Liver (tissue), 9 donors: ENCODE data around the gene GJC1. TPM values are rescaled to one million over a fixed set of nuclear protein-coding genes. Genes with fewer than 3 reads are reported as not detected.

Experiments used
- DNase-seq: peaks from one replicate; pipeline ENCODE4 v3.0.0-alpha.2; 2017; ENCODE audit warnings: low spot score
- H3K27ac ChIP-seq, 2 donors: one replicate each; pipeline ENCODE4 v1.7.0; 2013; ENCODE audit warnings: inconsistent platforms in 2 of 2, low read length in 2 of 2, control low read depth in 1 of 2, low read depth in 1 of 2, mild to moderate bottlenecking in 1 of 2
- H3K27me3 ChIP-seq, 4 donors: one replicate each; pipeline versions ENCODE4 v1.6.1 to v1.7.0; 2013; ENCODE audit warnings: low read length in 3 of 4, inconsistent platforms in 1 of 4, mild to moderate bottlenecking in 1 of 4, moderate library complexity in 1 of 4; ENCODE audit not compliant: control insufficient read depth in 4 of 4, insufficient read depth in 4 of 4
- H3K36me3 ChIP-seq, 4 donors: one replicate each; pipeline versions ENCODE4 v1.6.1 to v1.7.0; 2013; ENCODE audit warnings: low read length in 3 of 4, mild to moderate bottlenecking in 3 of 4, low read depth in 1 of 4, moderate library complexity in 1 of 4; ENCODE audit not compliant: control insufficient read depth in 4 of 4, insufficient read depth in 3 of 4
- H3K4me1 ChIP-seq, 4 donors: one replicate each; pipeline versions ENCODE4 v1.6.1 to v1.7.0; 2013; ENCODE audit warnings: low read length in 3 of 4, mild to moderate bottlenecking in 3 of 4, moderate library complexity in 1 of 4; ENCODE audit not compliant: control insufficient read depth in 4 of 4, insufficient read depth in 4 of 4
- H3K4me3 ChIP-seq, 3 donors: one replicate each; pipeline versions ENCODE4 v1.6.1 to v1.7.0; 2013; ENCODE audit warnings: low read length in 3 of 3, control low read depth in 1 of 3, low read depth in 1 of 3, mild to moderate bottlenecking in 1 of 3
- H3K9ac ChIP-seq, 2 donors: one replicate each; pipeline ENCODE4 v1.7.0; 2013; ENCODE audit warnings: low read length in 2 of 2, mild to moderate bottlenecking in 2 of 2, moderate library complexity in 2 of 2, control low read depth in 1 of 2, low read depth in 1 of 2
- H3K9me3 ChIP-seq, 4 donors: one replicate each; pipeline versions ENCODE4 v1.6.1 to v1.7.0; 2013; ENCODE audit warnings: low read length in 3 of 4; ENCODE audit not compliant: control insufficient read depth in 4 of 4
- FOXA1 ChIP-seq: IDR thresholded peaks from 2 replicates; pipeline ENCODE4 v1.6.1; 2016; ENCODE audit warnings: antibody characterized with exemption
- GABPA ChIP-seq, 2 donors: IDR thresholded peaks in 1 of 2; conservative IDR thresholded peaks in 1 of 2; 2 replicates each; pipeline ENCODE4 v1.6.1; 2016; ENCODE audit warnings: antibody characterized with exemption in 2 of 2, mild to moderate bottlenecking in 1 of 2, moderate library complexity in 1 of 2
- HNF4A ChIP-seq, 2 donors: conservative IDR thresholded peaks; 2 replicates each; pipeline ENCODE4 v1.6.1; 2016; ENCODE audit warnings: antibody characterized with exemption in 2 of 2, mild to moderate bottlenecking in 2 of 2
- HNF4G ChIP-seq: IDR thresholded peaks from 2 replicates; pipeline ENCODE4 v1.6.1; 2016; ENCODE audit warnings: antibody characterized with exemption
- JUND ChIP-seq, 2 donors: IDR thresholded peaks; 2 replicates each; pipeline ENCODE4 v1.6.1; 2016; ENCODE audit warnings: antibody characterized with exemption in 2 of 2
- NR2F2 ChIP-seq: IDR thresholded peaks from 2 replicates; pipeline ENCODE4 v1.6.1; 2016; ENCODE audit warnings: antibody characterized with exemption
- RAD21 ChIP-seq, 2 donors: IDR thresholded peaks; 2 replicates each; pipeline ENCODE4 v1.6.1; 2016; ENCODE audit warnings: antibody characterized with exemption in 2 of 2, mild to moderate bottlenecking in 2 of 2
- SP1 ChIP-seq: IDR thresholded peaks from 2 replicates; pipeline ENCODE4 v1.6.1; 2018; ENCODE audit warnings: antibody characterized with exemption, mild to moderate bottlenecking
- YY1 ChIP-seq: IDR thresholded peaks from 2 replicates; pipeline ENCODE4 v1.6.1; 2016; ENCODE audit warnings: antibody characterized with exemption, mild to moderate bottlenecking
- WGBS: extraction: QIAGEN DNeasy Blood & Tissue Kit; methylation state at CpG from one replicate; pipeline ENCODE4 v1.1.7; 2013; 5-methylcytosine and 5-hydroxymethylcytosine counted together
- polyA plus RNA-seq, 2 donors: library from polyadenylated mRNA; stranded (reverse) in 1 of 2; unstranded in 1 of 2; fragments of 200-250 nt in 1 of 2; fragments of >200 nt in 1 of 2; fragmentation: Nextera tagmentation in 1 of 2; extraction: Ambion mirVana in 1 of 2; gene quantifications; one replicate each; pipeline versions ENCODE4 v1.2.1 to v1.2.3, GENCODE V29; 2013 to 2015
- total RNA-seq, 2 donors: library from RNA; depleted of rRNA; stranded (reverse); fragments of >200 nt; gene quantifications; one replicate each; pipeline ENCODE4 v1.2.3, GENCODE V29; 2014
- TF ChIP-seq, protein P1 (sequence below): IDR thresholded peaks from 2 replicates; pipeline ENCODE4 v1.6.1; 2016; ENCODE audit warnings: antibody characterized with exemption
- TF ChIP-seq, protein P2 (sequence below): IDR thresholded peaks from 2 replicates; pipeline ENCODE4 v1.6.1; 2016; ENCODE audit warnings: antibody characterized with exemption
- TF ChIP-seq, protein P3 (sequence below): IDR thresholded peaks from 2 replicates; pipeline ENCODE4 v1.6.1; 2016; ENCODE audit warnings: antibody characterized with exemption
- TF ChIP-seq, protein P4 (sequence below): fragments of 150-350 bp; IDR thresholded peaks from 2 replicates; pipeline ENCODE4 v1.5.1; 2017; ENCODE audit warnings: improper control_type of control experiment, low read depth, low read length; ENCODE audit not compliant: missing input control
- donor health status: healthy.
- donor health status: healthy.
- donor health status: healthy.
- donor health status: healthy.
- donor health status: healthy.

GJC1 gene
- total and polyA plus RNA-seq, 4 donors, result 0.17 to 1.4 (median 0.77) TPM

DNA sequence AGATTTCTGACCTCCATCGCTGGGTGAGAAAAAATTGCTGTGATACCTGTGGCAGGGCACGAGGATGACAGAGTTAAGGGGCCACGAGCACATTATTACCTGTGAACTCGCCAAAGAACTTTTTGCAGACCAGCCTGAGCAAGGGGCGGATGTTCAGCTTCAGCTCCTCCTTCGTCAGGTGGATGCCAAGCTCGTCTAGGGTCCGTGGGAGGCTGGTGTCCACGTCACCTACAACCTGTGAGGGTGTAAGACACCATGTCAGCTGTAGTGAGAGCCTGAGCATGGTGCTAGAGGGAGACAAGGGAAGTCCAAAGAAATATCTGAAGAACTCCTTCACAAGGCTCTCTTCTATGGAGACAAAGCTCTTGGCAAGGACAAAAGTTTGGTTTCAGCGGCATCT lies 34.7 kb upstream of the GJC1 start:
- Histone ChIP-seq H3K27me3 (no peaks in the 10 kb centered on the region), H3K36me3 (peaks cover 13 to 74% (median 46%) of the 10 kb centered on the region in 4 donors), H3K27ac (no peak overlapping the region), H3K4me1 (peaks cover 0 to 8% (median 5%) of the 10 kb centered on the region in 4 donors), H3K9ac (no peak overlapping the region), H3K4me3 (no peak overlapping the region), H3K9me3 (no peaks in the 10 kb centered on the region)
- 74% methylated on average over 10 of the region's 10 CpGs for WGBS
- no peak for DNase-seq
- TF ChIP-seq, protein P1, sequence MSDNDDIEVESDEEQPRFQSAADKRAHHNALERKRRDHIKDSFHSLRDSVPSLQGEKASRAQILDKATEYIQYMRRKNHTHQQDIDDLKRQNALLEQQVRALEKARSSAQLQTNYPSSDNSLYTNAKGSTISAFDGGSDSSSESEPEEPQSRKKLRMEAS, result no peak
- TF ChIP-seq HNF4A (conservative IDR thresholded peaks at IDR 0.05), result no peak
- TF ChIP-seq GABPA (IDR thresholded peaks at IDR 0.05 in 1 of 2, conservative IDR thresholded peaks at IDR 0.05 in 1 of 2), result no peak

DNA sequence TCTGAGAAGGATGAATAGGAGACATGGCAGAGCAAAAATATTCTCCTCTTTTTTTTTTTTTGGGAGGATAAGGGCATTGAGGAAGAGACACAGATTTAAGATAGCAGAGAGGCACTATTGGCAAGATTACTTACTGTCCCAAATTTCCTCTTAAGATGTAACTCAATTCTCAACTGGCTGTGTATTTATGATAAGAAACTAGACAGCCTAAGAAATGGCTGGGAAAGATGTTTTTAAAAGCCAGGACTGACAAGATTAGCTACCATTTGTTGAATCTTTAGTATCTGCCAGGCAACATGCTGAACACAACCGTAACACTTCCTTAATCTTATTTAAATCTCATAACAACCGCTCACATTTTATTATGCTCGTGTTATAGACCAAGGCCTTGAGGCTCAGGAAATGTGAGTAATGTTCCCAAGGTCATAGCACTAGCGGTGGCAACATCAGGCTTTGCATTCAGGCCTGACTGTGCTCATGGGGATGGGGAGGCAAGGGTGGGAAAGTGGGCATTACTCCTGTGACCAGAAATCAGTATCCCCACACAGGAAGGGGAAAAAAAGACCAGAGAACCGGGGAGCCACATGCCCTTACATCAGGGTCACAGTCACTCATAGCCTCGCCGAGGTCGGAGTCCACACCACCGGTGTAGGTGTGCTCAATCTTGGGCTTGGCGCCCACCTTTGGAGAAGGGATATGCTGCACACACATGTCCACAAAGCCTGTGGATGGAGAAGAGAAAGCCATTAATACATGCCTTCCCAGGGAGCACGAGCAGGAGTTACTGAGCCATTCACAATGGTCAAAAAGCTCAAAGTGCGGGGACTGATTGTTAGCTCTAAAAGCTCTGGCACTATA lies 33.2 kb upstream of the GJC1 start:
- 85% methylated on average over 12 of the region's 12 CpGs for WGBS
- Histone ChIP-seq H3K4me3 (no peak overlapping the region), H3K27ac (no peak overlapping the region), H3K4me1 (peaks cover 0 to 8% (median 5%) of the 10 kb centered on the region in 4 donors), H3K9ac (no peak overlapping the region), H3K27me3 (no peaks in the 10 kb centered on the region), H3K36me3 (peaks cover 17 to 74% (median 50%) of the 10 kb centered on the region in 4 donors), H3K9me3 (no peaks in the 10 kb centered on the region)
- no peak for DNase-seq
- TF ChIP-seq, protein P2, sequence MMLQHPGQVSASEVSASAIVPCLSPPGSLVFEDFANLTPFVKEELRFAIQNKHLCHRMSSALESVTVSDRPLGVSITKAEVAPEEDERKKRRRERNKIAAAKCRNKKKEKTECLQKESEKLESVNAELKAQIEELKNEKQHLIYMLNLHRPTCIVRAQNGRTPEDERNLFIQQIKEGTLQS, result no peak
- no peak for TF ChIP-seq SP1
- no peak for TF ChIP-seq FOXA1
- no peak for TF ChIP-seq GABPA (IDR thresholded peaks at IDR 0.05 in 1 of 2, conservative IDR thresholded peaks at IDR 0.05 in 1 of 2)

DNA sequence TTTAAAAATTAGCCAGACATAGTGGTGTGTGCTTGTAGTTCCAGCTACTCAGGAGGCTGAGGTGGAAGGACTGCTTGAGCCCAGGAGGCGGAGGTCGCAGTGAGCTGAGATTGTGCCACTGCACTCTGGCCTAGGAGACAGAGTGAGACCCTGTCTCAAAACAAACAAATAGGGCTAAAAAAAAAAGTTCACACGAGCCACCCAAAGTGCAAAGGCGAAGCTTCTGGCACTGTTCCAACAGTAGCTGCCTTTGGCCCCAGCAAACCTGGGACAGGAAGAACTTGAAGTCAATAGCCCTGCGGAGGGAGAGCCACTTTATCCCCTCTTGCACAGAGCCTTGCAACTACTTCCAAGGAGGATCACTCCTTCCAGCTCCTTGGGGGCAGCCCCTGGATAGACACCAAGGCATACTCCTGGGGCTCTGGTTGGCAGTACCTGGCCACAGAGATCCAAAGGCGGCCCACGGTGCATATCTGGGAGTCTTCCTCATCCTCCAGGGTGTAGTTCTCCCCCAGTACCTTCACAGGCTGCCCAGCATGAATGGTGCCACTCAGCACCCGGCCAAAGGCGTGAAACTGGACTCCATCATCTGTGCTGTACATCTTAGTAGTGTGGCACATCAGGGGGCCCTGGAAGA lies 32.3 kb upstream of the GJC1 start:
- Histone ChIP-seq H3K27ac (no peak overlapping the region), H3K4me1 (peaks cover 0 to 8% (median 5%) of the 10 kb centered on the region in 4 donors)
- no peak for DNase-seq

More for the DNA sequence above, 32.3 kb upstream of the GJC1 start:
- Histone ChIP-seq H3K4me3 (no peak overlapping the region), H3K9ac (no peak overlapping the region), H3K9me3 (no peaks in the 10 kb centered on the region), H3K36me3 (peaks cover 13 to 71% (median 45%) of the 10 kb centered on the region in 4 donors), H3K27me3 (no peaks in the 10 kb centered on the region)
- WGBS, result 70% methylated on average over 9 of the region's 9 CpGs
- TF ChIP-seq, protein P2, result no peak
- TF ChIP-seq NR2F2 (no peak), HNF4G (no peak), JUND (IDR thresholded peaks at IDR 0.05) (no peak), RAD21 (IDR thresholded peaks at IDR 0.05) (no peak), SP1 (no peak), YY1 (no peak)
- TF ChIP-seq, protein P3, sequence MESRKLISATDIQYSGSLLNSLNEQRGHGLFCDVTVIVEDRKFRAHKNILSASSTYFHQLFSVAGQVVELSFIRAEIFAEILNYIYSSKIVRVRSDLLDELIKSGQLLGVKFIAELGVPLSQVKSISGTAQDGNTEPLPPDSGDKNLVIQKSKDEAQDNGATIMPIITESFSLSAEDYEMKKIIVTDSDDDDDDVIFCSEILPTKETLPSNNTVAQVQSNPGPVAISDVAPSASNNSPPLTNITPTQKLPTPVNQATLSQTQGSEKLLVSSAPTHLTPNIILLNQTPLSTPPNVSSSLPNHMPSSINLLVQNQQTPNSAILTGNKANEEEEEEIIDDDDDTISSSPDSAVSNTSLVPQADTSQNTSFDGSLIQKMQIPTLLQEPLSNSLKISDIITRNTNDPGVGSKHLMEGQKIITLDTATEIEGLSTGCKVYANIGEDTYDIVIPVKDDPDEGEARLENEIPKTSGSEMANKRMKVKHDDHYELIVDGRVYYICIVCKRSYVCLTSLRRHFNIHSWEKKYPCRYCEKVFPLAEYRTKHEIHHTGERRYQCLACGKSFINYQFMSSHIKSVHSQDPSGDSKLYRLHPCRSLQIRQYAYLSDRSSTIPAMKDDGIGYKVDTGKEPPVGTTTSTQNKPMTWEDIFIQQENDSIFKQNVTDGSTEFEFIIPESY, result no peak
- TF ChIP-seq, protein P4, sequence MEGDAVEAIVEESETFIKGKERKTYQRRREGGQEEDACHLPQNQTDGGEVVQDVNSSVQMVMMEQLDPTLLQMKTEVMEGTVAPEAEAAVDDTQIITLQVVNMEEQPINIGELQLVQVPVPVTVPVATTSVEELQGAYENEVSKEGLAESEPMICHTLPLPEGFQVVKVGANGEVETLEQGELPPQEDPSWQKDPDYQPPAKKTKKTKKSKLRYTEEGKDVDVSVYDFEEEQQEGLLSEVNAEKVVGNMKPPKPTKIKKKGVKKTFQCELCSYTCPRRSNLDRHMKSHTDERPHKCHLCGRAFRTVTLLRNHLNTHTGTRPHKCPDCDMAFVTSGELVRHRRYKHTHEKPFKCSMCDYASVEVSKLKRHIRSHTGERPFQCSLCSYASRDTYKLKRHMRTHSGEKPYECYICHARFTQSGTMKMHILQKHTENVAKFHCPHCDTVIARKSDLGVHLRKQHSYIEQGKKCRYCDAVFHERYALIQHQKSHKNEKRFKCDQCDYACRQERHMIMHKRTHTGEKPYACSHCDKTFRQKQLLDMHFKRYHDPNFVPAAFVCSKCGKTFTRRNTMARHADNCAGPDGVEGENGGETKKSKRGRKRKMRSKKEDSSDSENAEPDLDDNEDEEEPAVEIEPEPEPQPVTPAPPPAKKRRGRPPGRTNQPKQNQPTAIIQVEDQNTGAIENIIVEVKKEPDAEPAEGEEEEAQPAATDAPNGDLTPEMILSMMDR, result no peak
